HepG2 (cell line): ENCODE measurements around the gene CCNL1. TPM values are rescaled to one million over a fixed set of nuclear protein-coding genes. Genes with fewer than 3 reads are reported as not detected.

Experiments
- ATF1 ChIP-seq: IDR thresholded peaks from 2 replicates; pipeline ENCODE4 v1.6.1; 2016; ENCODE audit warnings: mild to moderate bottlenecking, control low read depth
- CHCHD3 ChIP-seq: sonication (generic); formaldehyde crosslinking; IDR thresholded peaks from 2 replicates; pipeline ENCODE4 v1.8.0; 2022; ENCODE audit warnings: mild to moderate bottlenecking, missing genetic modification reagents, moderate library complexity
- CREB1 ChIP-seq, 2 experiments: fragments of 450-650 bp in 1 of 2; IDR thresholded peaks; 2 replicates each; pipeline ENCODE4 v1.6.1; 2016 to 2017; ENCODE audit warnings: control low read depth in 1 of 2, mild to moderate bottlenecking in 1 of 2, missing compliant biosample characterization in 1 of 2, missing genetic modification characterization in 1 of 2
- HNRNPH1 ChIP-seq: fragments of 200-400 bp; formaldehyde crosslinking; optimal IDR thresholded peaks from 2 replicates; pipeline ENCODE3; 2017; ENCODE audit warnings: mild to moderate bottlenecking, low read depth, low read length
- IRX3 ChIP-seq: sonication (generic); formaldehyde crosslinking; IDR thresholded peaks from 2 replicates; pipeline ENCODE4 v1.8.1; 2023; ENCODE audit warnings: mild to moderate bottlenecking, low read depth, missing genetic modification reagents, borderline replicate concordance
- JUND ChIP-seq: sonication (generic); formaldehyde crosslinking; IDR thresholded peaks from 2 replicates; pipeline ENCODE4 v1.8.0; 2022; ENCODE audit warnings: mild to moderate bottlenecking, missing genetic modification reagents
- NFYC ChIP-seq: IDR thresholded peaks from 2 replicates; pipeline ENCODE4 v1.6.1; 2016; ENCODE audit warnings: missing genetic modification reagents, missing compliant biosample characterization
- PHF5A ChIP-seq: IDR thresholded peaks from one replicate; pipeline ENCODE4 v1.6.1; 2018; ENCODE audit warnings: low read depth, missing genetic modification reagents; ENCODE audit not compliant: unreplicated experiment
- POGZ ChIP-seq: sonication (generic); formaldehyde crosslinking; IDR thresholded peaks from 2 replicates; pipeline ENCODE4 v1.4.0; 2020; ENCODE audit warnings: mild to moderate bottlenecking, missing genetic modification reagents
- RERE ChIP-seq: IDR thresholded peaks from 2 replicates; pipeline ENCODE4 v1.6.1; 2016; ENCODE audit warnings: low read depth, missing genetic modification reagents, missing compliant biosample characterization
- RORA ChIP-seq: sonication (generic); formaldehyde crosslinking; IDR thresholded peaks from 2 replicates; pipeline ENCODE4 v1.5.0; 2020; ENCODE audit warnings: mild to moderate bottlenecking, missing genetic modification reagents, moderate library complexity
- TFAP4 ChIP-seq: sonication (generic); IDR thresholded peaks from 2 replicates; pipeline ENCODE4 v1.6.1; 2016; ENCODE audit warnings: low read depth, borderline replicate concordance
- TFDP1 ChIP-seq: IDR thresholded peaks from 2 replicates; pipeline ENCODE4 v1.6.1; 2016; ENCODE audit warnings: missing compliant biosample characterization, missing genetic modification reagents, borderline replicate concordance
- TIGD3 ChIP-seq: sonication (generic); formaldehyde crosslinking; IDR thresholded peaks from 2 replicates; pipeline ENCODE4 v1.5.1; 2020; ENCODE audit warnings: mild to moderate bottlenecking, missing genetic modification reagents, borderline replicate concordance
- WIZ ChIP-seq: sonication (generic); formaldehyde crosslinking; IDR thresholded peaks from 2 replicates; pipeline ENCODE4 v1.5.1; 2020; ENCODE audit warnings: mild to moderate bottlenecking, missing genetic modification reagents
- ZNF597 ChIP-seq: sonication (generic); formaldehyde crosslinking; IDR thresholded peaks from 2 replicates; pipeline ENCODE4 v1.5.0; 2020; ENCODE audit warnings: missing genetic modification reagents
- ZNF639 ChIP-seq: conservative IDR thresholded peaks from 2 replicates; pipeline ENCODE4 v1.6.1; 2018; ENCODE audit warnings: missing genetic modification reagents
- polyA plus RNA-seq, 8 experiments: library from polyadenylated mRNA; depleted of rRNA in 3 of 8; stranded (reverse) in 7 of 8; unstranded in 1 of 8; fragments of >200 nt; fragmentation: Illumina TruSeq in 4 of 8; extraction: Trizol in 4 of 8; gene quantifications; 2 replicates each; pipeline versions ENCODE4 v1.2.1 to v1.2.3, GENCODE V29; 2011 to 2016; ENCODE audit warnings: low read depth in 4 of 8, missing spikeins in 1 of 8, mixed read lengths in 1 of 8; ENCODE audit not compliant: insufficient read depth in 1 of 8
- total RNA-seq, 5 experiments: library from RNA; depleted of rRNA; stranded (reverse); fragments of >200 nt; fragmentation: Illumina TruSeq; extraction: Trizol; gene quantifications; 2 replicates each; pipeline ENCODE4 v1.2.3, GENCODE V29; 2016; ENCODE audit warnings: low read depth in 1 of 5

CCNL1 gene
- total and polyA plus RNA-seq, 2 of the 13 experiments (the other 11 are each of a cell fraction or from before 2014, with no cell fraction given), result 151 to 303 TPM

GRCh38 chr3:157119369-157119951 is 40.5 kb downstream of the CCNL1 start (continued):
- TF ChIP-seq IRX3 (CRISPR knock-in tag) (no peak), CREB1 (IDR thresholded peaks at IDR 0.05) (no peak), CREB1 (CRISPR knock-in tag; IDR thresholded peaks at IDR 0.05) (0 out of 2 replicates have a peak, but pooled peaks have one; percentile 6), RERE (CRISPR knock-in tag) (no peak), ATF1 (no peak), CHCHD3 (CRISPR knock-in tag) (no peak), TFAP4 (peak; percentile 25; the same call in 1 of the 2 replicates), TIGD3 (CRISPR knock-in tag) (no peak), PHF5A (CRISPR knock-in tag) (no peak), RORA (no peak), ZNF639 (CRISPR knock-in tag) (no peak), HNRNPH1 (no peak), TFDP1 (no peak), NFYC (CRISPR knock-in tag) (peak; percentile 62), WIZ (CRISPR knock-in tag) (no peak), ZNF597 (CRISPR knock-in tag) (no peak), POGZ (CRISPR knock-in tag) (0 out of 2 replicates have a peak, but pooled peaks have one; percentile 40), JUND (CRISPR knock-in tag) (no peak)
